SK-N-SH (cell line): ENCODE results near the gene KLC4.

Experiments
- CHD2 ChIP-seq: fragments of 150-350 bp; IDR thresholded peaks from 2 replicates; pipeline ENCODE4 v1.6.1; 2018; ENCODE audit warnings: low read length; ENCODE audit not compliant: partially characterized antibody
- EZH2phosphoT487 ChIP-seq: fragments of 200-600 bp; sonication (generic); IDR thresholded peaks from 2 replicates; pipeline ENCODE4 v1.6.1; 2017; ENCODE audit warnings: low read depth, mixed run types, mild to moderate bottlenecking, antibody characterized with exemption, moderate library complexity, borderline replicate concordance
- POLR2AphosphoS5 ChIP-seq: IDR thresholded peaks from 2 replicates; pipeline ENCODE4 v1.6.1; 2012; ENCODE audit warnings: low read depth, low read length
- SIN3A ChIP-seq: IDR thresholded peaks from 2 replicates; pipeline ENCODE4 v1.6.1; 2012; ENCODE audit warnings: low read depth, mild to moderate bottlenecking, low read length, moderate library complexity, borderline replicate concordance
- TAF1 ChIP-seq: IDR thresholded peaks from 2 replicates; pipeline ENCODE4 v1.6.1; 2012; ENCODE audit warnings: low read depth, mild to moderate bottlenecking, low read length, moderate library complexity, borderline replicate concordance
- YY1 ChIP-seq: IDR thresholded peaks from 2 replicates; pipeline ENCODE4 v1.4.0; 2012; ENCODE audit warnings: low read depth, mild to moderate bottlenecking
- TF ChIP-seq, protein P1 (sequence below): fragments of 200-600 bp; sonication (generic); IDR thresholded peaks from 2 replicates; pipeline ENCODE4 v1.6.1; 2017; ENCODE audit warnings: antibody characterized with exemption, mild to moderate bottlenecking, moderate library complexity

DNA sequence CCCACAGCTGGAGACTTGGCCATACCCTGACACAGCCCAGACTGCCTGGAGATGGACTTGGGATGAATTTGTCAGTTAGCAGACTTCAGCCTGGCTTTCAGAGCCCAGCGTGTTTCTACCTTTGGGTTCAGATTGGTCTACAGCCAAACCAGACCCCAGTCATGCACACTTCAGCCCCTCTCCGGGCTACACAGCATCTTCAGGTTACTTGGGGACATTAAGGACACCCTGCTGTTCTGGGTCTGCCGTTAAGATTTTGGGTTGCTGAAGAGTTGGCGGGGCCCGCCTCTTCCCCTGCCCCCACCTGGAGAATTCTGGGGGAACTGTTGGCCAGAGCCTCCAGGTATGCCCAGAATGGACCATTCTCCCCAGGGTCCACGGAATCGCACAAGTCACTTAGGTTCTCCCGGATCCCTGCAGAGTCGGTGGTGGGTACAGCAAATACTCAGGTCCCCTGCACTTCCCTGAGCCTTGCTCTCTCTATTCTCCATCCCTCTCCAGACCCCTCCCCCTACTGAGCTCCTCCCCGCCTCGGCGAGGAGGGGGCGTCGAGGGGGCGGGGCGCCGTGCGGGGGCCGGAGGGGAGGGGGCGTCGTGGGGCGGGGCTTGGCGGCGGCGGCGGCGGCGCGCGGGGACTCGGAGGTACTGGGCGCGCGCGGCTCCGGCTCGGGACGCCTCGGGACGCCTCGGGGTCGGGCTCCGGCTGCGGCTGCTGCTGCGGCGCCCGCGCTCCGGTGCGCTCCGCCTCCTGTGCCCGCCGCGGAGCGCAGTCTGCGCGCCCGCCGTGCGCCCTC is 16.4 kb downstream of the KLC4 start, which contains the start of gene PTK7:
- TF ChIP-seq POLR2AphosphoS5 (no peak), EZH2phosphoT487 (no peak), YY1 (no peak), CHD2 (peak; percentile 5), TAF1 (no peak), SIN3A (no peak)
- TF ChIP-seq, protein P1, sequence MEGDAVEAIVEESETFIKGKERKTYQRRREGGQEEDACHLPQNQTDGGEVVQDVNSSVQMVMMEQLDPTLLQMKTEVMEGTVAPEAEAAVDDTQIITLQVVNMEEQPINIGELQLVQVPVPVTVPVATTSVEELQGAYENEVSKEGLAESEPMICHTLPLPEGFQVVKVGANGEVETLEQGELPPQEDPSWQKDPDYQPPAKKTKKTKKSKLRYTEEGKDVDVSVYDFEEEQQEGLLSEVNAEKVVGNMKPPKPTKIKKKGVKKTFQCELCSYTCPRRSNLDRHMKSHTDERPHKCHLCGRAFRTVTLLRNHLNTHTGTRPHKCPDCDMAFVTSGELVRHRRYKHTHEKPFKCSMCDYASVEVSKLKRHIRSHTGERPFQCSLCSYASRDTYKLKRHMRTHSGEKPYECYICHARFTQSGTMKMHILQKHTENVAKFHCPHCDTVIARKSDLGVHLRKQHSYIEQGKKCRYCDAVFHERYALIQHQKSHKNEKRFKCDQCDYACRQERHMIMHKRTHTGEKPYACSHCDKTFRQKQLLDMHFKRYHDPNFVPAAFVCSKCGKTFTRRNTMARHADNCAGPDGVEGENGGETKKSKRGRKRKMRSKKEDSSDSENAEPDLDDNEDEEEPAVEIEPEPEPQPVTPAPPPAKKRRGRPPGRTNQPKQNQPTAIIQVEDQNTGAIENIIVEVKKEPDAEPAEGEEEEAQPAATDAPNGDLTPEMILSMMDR: no peak
